GM20000 (cell line): ENCODE results near the gene SLC7A7.
"Not testable (repeated sequence)": the region's sequence is repeated elsewhere in the genome, so short reads cannot be mapped to it uniquely, and the experiment has no call there.

Experiments
- DNase-seq: peaks from one replicate; pipeline ENCODE4 v3.0.0; 2012; ENCODE audit warnings: low spot score
- TF ChIP-seq, protein P1 (sequence below): IDR thresholded peaks from 2 replicates; pipeline ENCODE4 v1.5.1; 2012; ENCODE audit warnings: mild to moderate bottlenecking, control low read depth; ENCODE audit errors: extremely low read depth, missing control alignments

Gene SLC7A7

GRCh38 chr14:22808388-22809209, 6.6 kb downstream of the SLC7A7 start:
- DNase-seq, result no peak
- TF ChIP-seq, protein P1, sequence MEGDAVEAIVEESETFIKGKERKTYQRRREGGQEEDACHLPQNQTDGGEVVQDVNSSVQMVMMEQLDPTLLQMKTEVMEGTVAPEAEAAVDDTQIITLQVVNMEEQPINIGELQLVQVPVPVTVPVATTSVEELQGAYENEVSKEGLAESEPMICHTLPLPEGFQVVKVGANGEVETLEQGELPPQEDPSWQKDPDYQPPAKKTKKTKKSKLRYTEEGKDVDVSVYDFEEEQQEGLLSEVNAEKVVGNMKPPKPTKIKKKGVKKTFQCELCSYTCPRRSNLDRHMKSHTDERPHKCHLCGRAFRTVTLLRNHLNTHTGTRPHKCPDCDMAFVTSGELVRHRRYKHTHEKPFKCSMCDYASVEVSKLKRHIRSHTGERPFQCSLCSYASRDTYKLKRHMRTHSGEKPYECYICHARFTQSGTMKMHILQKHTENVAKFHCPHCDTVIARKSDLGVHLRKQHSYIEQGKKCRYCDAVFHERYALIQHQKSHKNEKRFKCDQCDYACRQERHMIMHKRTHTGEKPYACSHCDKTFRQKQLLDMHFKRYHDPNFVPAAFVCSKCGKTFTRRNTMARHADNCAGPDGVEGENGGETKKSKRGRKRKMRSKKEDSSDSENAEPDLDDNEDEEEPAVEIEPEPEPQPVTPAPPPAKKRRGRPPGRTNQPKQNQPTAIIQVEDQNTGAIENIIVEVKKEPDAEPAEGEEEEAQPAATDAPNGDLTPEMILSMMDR, result no peak

- TF ChIP-seq, protein P1, result no peak
- DNase-seq, result no peak
Measured at GRCh38 chr14:22807432-22808087, 7.7 kb downstream of the SLC7A7 start.

GRCh38 chr14:22805235-22805634, 10.0 kb downstream of the SLC7A7 start:
- not testable (repeated sequence) for DNase-seq

GRCh38 chr14:22803687-22803974, 11.6 kb downstream of the SLC7A7 start:
- DNase-seq, result no peak
- TF ChIP-seq, protein P1, result no peak

GRCh38 chr14:22802860-22803686, 12.2 kb downstream of the SLC7A7 start:
- TF ChIP-seq, protein P1, result no peak
- DNase-seq, result no peak

DNA sequence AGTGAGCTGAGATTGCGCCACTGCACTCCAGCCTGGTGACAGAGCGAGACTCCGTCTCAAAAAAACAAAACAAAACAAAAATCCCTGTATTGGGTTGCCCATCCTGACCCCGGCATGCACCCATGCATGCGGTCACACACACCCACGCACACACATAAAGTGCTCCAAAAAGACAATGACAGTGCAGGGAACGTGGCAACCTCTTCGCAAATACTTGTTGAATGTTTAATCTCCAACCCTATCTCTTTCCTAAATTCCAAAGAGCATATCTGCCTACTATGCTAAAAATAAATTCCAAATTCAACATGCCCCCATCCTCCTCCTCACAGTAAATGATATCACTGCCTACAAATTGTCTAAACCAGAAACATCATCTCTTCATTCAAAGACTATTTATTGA, 13.5 kb downstream of the SLC7A7 start:
- TF ChIP-seq, protein P1, result no peak
- DNase-seq, result no peak

- DNase-seq, result no peak
- TF ChIP-seq, protein P1, result no peak
Measured at GRCh38 chr14:22800346-22800745, 14.9 kb downstream of the SLC7A7 start.
